B cell (primary cell): Measurements from ENCODE around the gene CIDEC. TPM values are rescaled to one million over a fixed set of nuclear protein-coding genes. Genes with fewer than 3 reads are reported as not detected.
"Not testable (repeated sequence)": the region's sequence is repeated elsewhere in the genome, so short reads cannot be mapped to it uniquely, and the experiment has no call there.

ENCODE experiments used
- ATAC-seq: fragments of 200-7000 bp; cut with Tn5 transposase; one replicate; pipeline ENCODE4 v1.10.0; 2021; ENCODE audit warnings: low read depth, mild to moderate bottlenecking, moderate number of reproducible peaks, moderate library complexity
- CTCF ChIA-PET: fragments of 350-600 bp; sonication (Branson Sonifier 250); formaldehyde crosslinking; loops from one replicate; lab custom pipeline; 2021; ENCODE audit warnings: antibody characterized with exemption, inconsistent platforms; lab: Charles Lee
- POLR2A ChIA-PET: fragments of 350-600 bp; sonication (Branson Sonifier 250); formaldehyde crosslinking; loops from one replicate; lab custom pipeline; 2021; ENCODE audit warnings: antibody characterized with exemption; lab: Charles Lee
- DNase-seq: peaks from one replicate; pipeline ENCODE4 v3.0.0; 2013
- H2AFZ ChIP-seq: 2 replicates; pipeline ENCODE4 v1.6.1; 2012; ENCODE audit warnings: mild to moderate bottlenecking, low read depth, low read length; ENCODE audit not compliant: insufficient read depth, poor library complexity, severe bottlenecking
- H3K27ac ChIP-seq, 2 donors: 1 replicate in 1 of 2; 2 replicates in 1 of 2; pipeline ENCODE4 v1.5.1; 2012 to 2013; ENCODE audit warnings: low read length in 2 of 2, mild to moderate bottlenecking in 2 of 2, moderate library complexity in 1 of 2
- H3K27me3 ChIP-seq, 4 experiments: fragments of 200-600 bp in 1 of 4; sonication (generic) in 1 of 4; replicated peaks in 1 of 4; 1 replicate in 2 of 4; 2 replicates in 2 of 4; pipeline versions ENCODE4 v1.6.1 to v1.7.0; 2013 to 2016; ENCODE audit warnings: low read length in 3 of 4, mild to moderate bottlenecking in 2 of 4, mixed read lengths in 1 of 4, moderate library complexity in 1 of 4; ENCODE audit not compliant: insufficient read depth in 4 of 4, control insufficient read depth in 3 of 4; ENCODE audit errors: control extremely low read depth in 1 of 4
- H3K36me3 ChIP-seq, 2 experiments: replicated peaks in 1 of 2; 1 replicate in 1 of 2; 2 replicates in 1 of 2; pipeline versions ENCODE4 v1.6.1 to v1.7.1; 2013; ENCODE audit warnings: low read length in 1 of 2; ENCODE audit not compliant: insufficient read depth in 2 of 2, control insufficient read depth in 1 of 2; ENCODE audit errors: control extremely low read depth in 1 of 2, extremely low read depth in 1 of 2
- H3K4me1 ChIP-seq, 2 donors: fragments of 200-600 bp in 1 of 2; sonication (generic) in 1 of 2; 1 replicate in 1 of 2; 2 replicates in 1 of 2; pipeline versions ENCODE4 v1.5.1 to v1.6.1; 2013 to 2017; ENCODE audit warnings: low read length in 2 of 2; ENCODE audit not compliant: control insufficient read depth in 2 of 2, insufficient read depth in 2 of 2
- H3K4me2 ChIP-seq: replicated peaks from 2 replicates; pipeline ENCODE3; 2012; ENCODE audit warnings: mild to moderate bottlenecking, low read depth, low read length; ENCODE audit not compliant: poor library complexity, severe bottlenecking
- H3K4me3 ChIP-seq, 5 experiments: fragments of 200-600 bp in 1 of 5; sonication (generic) in 1 of 5; 1 replicate in 3 of 5; 2 replicates in 2 of 5; pipeline versions ENCODE4 v1.5.1 to v1.7.0; 2011 to 2016; ENCODE audit warnings: low read length in 4 of 5, mild to moderate bottlenecking in 4 of 5, low read depth in 2 of 5, control low read depth in 1 of 5, moderate library complexity in 1 of 5; ENCODE audit not compliant: insufficient read depth in 1 of 5; ENCODE audit errors: control extremely low read depth in 1 of 5, extremely low read depth in 1 of 5
- H3K79me2 ChIP-seq: fragments of 200-600 bp; sonication (generic); one replicate; pipeline ENCODE4 v1.6.0; 2016; ENCODE audit warnings: low read length; ENCODE audit not compliant: control insufficient read depth, insufficient read depth
- H3K9ac ChIP-seq: fragments of 200-600 bp; sonication (generic); 2 replicates; pipeline ENCODE4 v1.6.1; 2017; ENCODE audit warnings: mild to moderate bottlenecking, low read length, moderate library complexity
- H3K9me3 ChIP-seq, 3 donors: one replicate each; pipeline versions ENCODE4 v1.6.1 to v1.7.1; 2013; ENCODE audit warnings: low read length in 2 of 3; ENCODE audit not compliant: control insufficient read depth in 2 of 3, insufficient read depth in 1 of 3; ENCODE audit errors: control extremely low read depth in 1 of 3
- H4K20me1 ChIP-seq: 2 replicates; pipeline ENCODE4 v1.6.0; 2012; ENCODE audit warnings: mild to moderate bottlenecking, low read length; ENCODE audit not compliant: insufficient read depth, control insufficient read depth, poor library complexity, severe bottlenecking
- H3K27ac Mint-ChIP-seq: one replicate; pipeline ENCODE4 v1.8.0; 2021; ENCODE audit warnings: mixed read lengths
- H3K27me3 Mint-ChIP-seq: one replicate; pipeline ENCODE4 v1.8.0; 2021; ENCODE audit warnings: mixed read lengths
- H3K4me1 Mint-ChIP-seq: one replicate; pipeline ENCODE4 v1.8.0; 2021; ENCODE audit warnings: mixed read lengths
- H3K4me3 Mint-ChIP-seq: one replicate; pipeline ENCODE4 v1.8.0; 2021; ENCODE audit warnings: mixed read lengths
- H3K9me3 Mint-ChIP-seq: one replicate; pipeline ENCODE4 v1.8.0; 2022; ENCODE audit warnings: mixed read lengths; ENCODE audit not compliant: insufficient read depth
- EZH2 ChIP-seq: IDR thresholded peaks from 2 replicates; pipeline ENCODE4 v1.6.1; 2012; ENCODE audit warnings: borderline replicate concordance, low read depth, mild to moderate bottlenecking, moderate library complexity, low read length; ENCODE audit not compliant: insufficient read depth, poor library complexity, severe bottlenecking
- WGBS: methylation state at CpG from one replicate; pipeline ENCODE4 v1.1.5; 2013; ENCODE audit warnings: missing lambda C conversion rate; ENCODE audit not compliant: insufficient coverage; 5-methylcytosine and 5-hydroxymethylcytosine counted together
- intact Hi-C: fragments of 100-400 bp; cut with micrococcal nuclease; formaldehyde crosslinking; loops from one replicate; pipeline ENCODE4 v1.10.0; 2022
- polyA plus RNA-seq: library from polyadenylated mRNA; depleted of rRNA; stranded (reverse); fragments of >200 nt; gene quantifications from 2 replicates; pipeline ENCODE4 v1.2.3, GENCODE V29; 2012
- total RNA-seq, 2 donors: library from RNA; stranded (reverse); fragments of 120-200 nt in 1 of 2; gene quantifications; 1 replicate in 1 of 2; 2 replicates in 1 of 2; pipeline versions ENCODE4 v1.2.3 to v1.2.4, GENCODE V29; 2013 to 2022
- TF ChIP-seq, protein P1 (sequence below): fragments of 200-600 bp; IDR thresholded peaks from one replicate; pipeline ENCODE4 v1.8.0; 2022; ENCODE audit warnings: antibody characterized with exemption, mild to moderate bottlenecking

Gene CIDEC
- total and polyA plus RNA-seq, 2 donors (not counting 1 experiment from before 2014, with no cell fraction given), result not detected

DNA sequence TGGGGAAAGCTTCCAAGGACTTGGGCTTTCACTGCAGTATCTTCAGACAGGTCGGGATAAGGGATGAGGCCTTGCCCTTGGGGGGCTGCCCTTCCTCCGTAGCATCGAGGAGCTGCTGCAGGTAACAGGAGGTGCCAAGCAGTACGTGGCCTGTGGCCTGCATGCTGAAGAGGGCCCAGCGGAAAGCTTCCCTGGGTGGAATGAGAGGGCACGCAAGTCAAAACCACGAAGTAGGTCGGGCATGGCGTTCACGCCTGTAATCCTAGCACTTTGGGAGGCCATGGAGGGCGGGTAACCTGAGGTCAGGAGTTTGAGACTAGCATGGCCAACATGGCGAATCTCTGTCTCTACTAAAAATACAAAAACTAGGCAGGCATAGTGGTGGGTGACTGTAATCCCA lies 12.9 kb downstream of the CIDEC start:
- Histone ChIP-seq H3K36me3 (no peaks in the 10 kb centered on the region), H2AFZ (no peak overlapping the region), H3K27me3 (peaks cover 0 to 12% (median 4%) of the 10 kb centered on the region in 4 experiments), H3K9me3 (no peaks in the 10 kb centered on the region), H3K79me2 (no peaks in the 10 kb centered on the region), H3K4me2 (no peak overlapping the region), H3K27ac (no peak overlapping the region), H4K20me1 (no peaks in the 10 kb centered on the region), H3K4me1 (peaks cover 6 to 8% of the 10 kb centered on the region in 2 donors), H3K4me3 (no peak overlapping the region), H3K9ac (no peak overlapping the region)
- CTCF ChIA-PET, result no interaction called here
- TF ChIP-seq, protein P1, sequence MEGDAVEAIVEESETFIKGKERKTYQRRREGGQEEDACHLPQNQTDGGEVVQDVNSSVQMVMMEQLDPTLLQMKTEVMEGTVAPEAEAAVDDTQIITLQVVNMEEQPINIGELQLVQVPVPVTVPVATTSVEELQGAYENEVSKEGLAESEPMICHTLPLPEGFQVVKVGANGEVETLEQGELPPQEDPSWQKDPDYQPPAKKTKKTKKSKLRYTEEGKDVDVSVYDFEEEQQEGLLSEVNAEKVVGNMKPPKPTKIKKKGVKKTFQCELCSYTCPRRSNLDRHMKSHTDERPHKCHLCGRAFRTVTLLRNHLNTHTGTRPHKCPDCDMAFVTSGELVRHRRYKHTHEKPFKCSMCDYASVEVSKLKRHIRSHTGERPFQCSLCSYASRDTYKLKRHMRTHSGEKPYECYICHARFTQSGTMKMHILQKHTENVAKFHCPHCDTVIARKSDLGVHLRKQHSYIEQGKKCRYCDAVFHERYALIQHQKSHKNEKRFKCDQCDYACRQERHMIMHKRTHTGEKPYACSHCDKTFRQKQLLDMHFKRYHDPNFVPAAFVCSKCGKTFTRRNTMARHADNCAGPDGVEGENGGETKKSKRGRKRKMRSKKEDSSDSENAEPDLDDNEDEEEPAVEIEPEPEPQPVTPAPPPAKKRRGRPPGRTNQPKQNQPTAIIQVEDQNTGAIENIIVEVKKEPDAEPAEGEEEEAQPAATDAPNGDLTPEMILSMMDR, result no peak
- no peak for TF ChIP-seq EZH2
- H3K9me3 Mint-ChIP-seq, result no peaks in the 10 kb centered on the region
- no peaks in the 10 kb centered on the region for H3K4me1 Mint-ChIP-seq
- 88% methylated on average over 10 of the region's 12 CpGs for WGBS
- no peak for ATAC-seq
- no peak overlapping the region for H3K27ac Mint-ChIP-seq
- no peak overlapping the region for H3K4me3 Mint-ChIP-seq
- peaks cover 1% of the 10 kb centered on the region for H3K27me3 Mint-ChIP-seq
- DNase-seq, result no peak
- POLR2A ChIA-PET, result no interaction called here
- intact Hi-C loops, result no loop called here

GRCh38 chr3:9866639-9867038 lies 13.4 kb downstream of the CIDEC start:
- Histone ChIP-seq H3K27ac (no peak overlapping the region), H2AFZ (no peak overlapping the region), H3K4me1 (peaks cover 6 to 8% of the 10 kb centered on the region in 2 donors), H3K9me3 (no peaks in the 10 kb centered on the region), H3K4me2 (no peak overlapping the region), H3K79me2 (no peaks in the 10 kb centered on the region), H4K20me1 (no peaks in the 10 kb centered on the region), H3K36me3 (no peaks in the 10 kb centered on the region), H3K27me3 (peaks cover 0 to 17% (median 6%) of the 10 kb centered on the region in 4 experiments), H3K4me3 (no peak overlapping the region), H3K9ac (no peak overlapping the region)
- intact Hi-C loops, result no loop called here
- 93% methylated on average over 7 of the region's 8 CpGs for WGBS
- ATAC-seq (no peak), DNase-seq (no peak)
- H3K27me3 Mint-ChIP-seq, result peaks cover 5% of the 10 kb centered on the region
- H3K4me3 Mint-ChIP-seq, result no peak overlapping the region
- ChIA-PET POLR2A (no interaction called here), CTCF (no interaction called here)
- H3K4me1 Mint-ChIP-seq, result no peaks in the 10 kb centered on the region
- TF ChIP-seq, protein P1, result no peak
- TF ChIP-seq EZH2, result no peak
- no peak overlapping the region for H3K27ac Mint-ChIP-seq
- no peaks in the 10 kb centered on the region for H3K9me3 Mint-ChIP-seq

DNA sequence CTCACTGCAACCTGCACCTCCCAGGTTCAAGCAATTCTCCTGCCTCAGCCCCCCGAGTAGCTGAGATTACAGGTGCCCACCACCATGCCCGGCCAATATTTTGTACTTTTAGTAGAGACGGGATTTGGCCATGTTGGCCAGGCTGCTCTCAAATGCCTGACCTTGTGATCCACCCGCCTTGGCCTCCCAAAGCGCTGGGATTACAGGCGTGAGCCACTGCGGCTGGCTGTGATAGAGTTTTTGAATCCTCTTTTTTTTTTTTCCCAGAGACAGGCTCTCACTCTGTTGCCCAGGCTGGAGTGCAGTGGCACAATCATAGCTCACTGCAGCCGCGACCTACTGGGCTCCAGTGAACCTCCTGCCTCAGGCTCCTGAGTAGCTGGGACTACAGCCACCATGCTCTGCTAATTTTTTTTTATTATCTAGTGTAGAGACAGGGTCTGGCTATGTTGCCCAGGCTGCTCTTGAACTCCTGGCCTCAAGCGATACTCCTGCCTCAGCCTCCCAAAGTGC lies 14.9 kb downstream of the CIDEC start:
- DNase-seq, POLR2A ChIA-PET, H3K4me1 Mint-ChIP-seq, H3K4me3 ChIP-seq, H3K4me1 ChIP-seq, H3K27me3 Mint-ChIP-seq, H3K9me3 Mint-ChIP-seq, ATAC-seq, H3K9ac ChIP-seq, H4K20me1 ChIP-seq, H3K9me3 ChIP-seq, H2AFZ ChIP-seq, H3K79me2 ChIP-seq, intact Hi-C loops, H3K27ac ChIP-seq, H3K27ac Mint-ChIP-seq, H3K4me3 Mint-ChIP-seq, H3K4me2 ChIP-seq, H3K36me3 ChIP-seq: not testable (repeated sequence)
- 98% methylated on average over 9 of the region's 10 CpGs for WGBS
- CTCF ChIA-PET, result interaction anchor here (1.2 kb wide), 1 partner anchor 85 kb away, joined by 4 read pairs; no protein-coding TSS in a partner anchor
- H3K27me3 ChIP-seq, result peaks cover 0 to 22% (median 6%) of the 10 kb centered on the region in 4 experiments
